Osteocyte (in vitro differentiated cells): ENCODE data around the gene FGF18. TPM values are rescaled to one million over a fixed set of nuclear protein-coding genes. Genes with fewer than 3 reads are reported as not detected.
"Not testable (repeated sequence)": the region's sequence is repeated elsewhere in the genome, so short reads cannot be mapped to it uniquely, and the experiment has no call there.

ENCODE experiments used
- DNase-seq: peaks from one replicate; pipeline ENCODE4 v3.0.0; 2021; ENCODE audit warnings: mixed read lengths; ENCODE audit not compliant: unreplicated experiment; ENCODE audit errors: extremely low spot score
- H3K27ac Mint-ChIP-seq: one replicate; pipeline ENCODE4 v1.8.0; 2021; ENCODE audit warnings: mild to moderate bottlenecking, mixed read lengths; ENCODE audit not compliant: unreplicated experiment
- H3K27me3 Mint-ChIP-seq: one replicate; pipeline ENCODE4 v1.8.0; 2021; ENCODE audit warnings: mixed read lengths; ENCODE audit not compliant: unreplicated experiment
- H3K36me3 Mint-ChIP-seq: one replicate; pipeline ENCODE4 v1.8.0; 2021; ENCODE audit warnings: mixed read lengths; ENCODE audit not compliant: unreplicated experiment
- H3K4me1 Mint-ChIP-seq: one replicate; pipeline ENCODE4 v1.8.0; 2021; ENCODE audit warnings: mixed read lengths; ENCODE audit not compliant: unreplicated experiment
- H3K4me3 Mint-ChIP-seq: one replicate; pipeline ENCODE4 v1.8.0; 2021; ENCODE audit warnings: mild to moderate bottlenecking, moderate library complexity, mixed read lengths; ENCODE audit not compliant: unreplicated experiment
- H3K9me3 Mint-ChIP-seq: one replicate; pipeline ENCODE4 v1.8.0; 2021; ENCODE audit warnings: mixed read lengths; ENCODE audit not compliant: unreplicated experiment
- total RNA-seq: library from RNA; stranded (reverse); gene quantifications from 2 replicates; pipeline ENCODE4 v1.2.1, GENCODE V29; 2021
- TF ChIP-seq, protein P1 (sequence below): fragments of 200-600 bp; sonication (generic); IDR thresholded peaks from 2 replicates; pipeline ENCODE4 v1.5.0; 2021; ENCODE audit warnings: antibody characterized with exemption, mild to moderate bottlenecking, moderate library complexity

FGF18 gene
- total RNA-seq, 1 donor from 2014 or later, result 5.9 TPM

GRCh38 chr5:171495122-171495700 is 75.8 kb downstream of the FGF18 start:
- H3K4me1 Mint-ChIP-seq, result peaks cover 28% of the 10 kb centered on the region
- peak overlapping the region; percentile 83 for H3K27ac Mint-ChIP-seq
- TF ChIP-seq, protein P1, sequence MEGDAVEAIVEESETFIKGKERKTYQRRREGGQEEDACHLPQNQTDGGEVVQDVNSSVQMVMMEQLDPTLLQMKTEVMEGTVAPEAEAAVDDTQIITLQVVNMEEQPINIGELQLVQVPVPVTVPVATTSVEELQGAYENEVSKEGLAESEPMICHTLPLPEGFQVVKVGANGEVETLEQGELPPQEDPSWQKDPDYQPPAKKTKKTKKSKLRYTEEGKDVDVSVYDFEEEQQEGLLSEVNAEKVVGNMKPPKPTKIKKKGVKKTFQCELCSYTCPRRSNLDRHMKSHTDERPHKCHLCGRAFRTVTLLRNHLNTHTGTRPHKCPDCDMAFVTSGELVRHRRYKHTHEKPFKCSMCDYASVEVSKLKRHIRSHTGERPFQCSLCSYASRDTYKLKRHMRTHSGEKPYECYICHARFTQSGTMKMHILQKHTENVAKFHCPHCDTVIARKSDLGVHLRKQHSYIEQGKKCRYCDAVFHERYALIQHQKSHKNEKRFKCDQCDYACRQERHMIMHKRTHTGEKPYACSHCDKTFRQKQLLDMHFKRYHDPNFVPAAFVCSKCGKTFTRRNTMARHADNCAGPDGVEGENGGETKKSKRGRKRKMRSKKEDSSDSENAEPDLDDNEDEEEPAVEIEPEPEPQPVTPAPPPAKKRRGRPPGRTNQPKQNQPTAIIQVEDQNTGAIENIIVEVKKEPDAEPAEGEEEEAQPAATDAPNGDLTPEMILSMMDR, result no peak
- no peaks in the 10 kb centered on the region for H3K36me3 Mint-ChIP-seq
- no peaks in the 10 kb centered on the region for H3K9me3 Mint-ChIP-seq
- H3K4me3 Mint-ChIP-seq, result no peak overlapping the region
- no peaks in the 10 kb centered on the region for H3K27me3 Mint-ChIP-seq
- DNase-seq, result no peak

- no peak overlapping the region for H3K4me3 Mint-ChIP-seq
- H3K36me3 Mint-ChIP-seq, result no peaks in the 10 kb centered on the region
- TF ChIP-seq, protein P1, result no peak
- peaks cover 32% of the 10 kb centered on the region for H3K4me1 Mint-ChIP-seq
- peak overlapping the region; percentile 7 for H3K27ac Mint-ChIP-seq
- no peaks in the 10 kb centered on the region for H3K9me3 Mint-ChIP-seq
- DNase-seq, result no peak
- no peaks in the 10 kb centered on the region for H3K27me3 Mint-ChIP-seq
These were observed 77.0 kb downstream of the FGF18 start for GRCh38 chr5:171496456-171496855.

- H3K36me3 Mint-ChIP-seq, DNase-seq, H3K27ac Mint-ChIP-seq, H3K9me3 Mint-ChIP-seq, H3K4me3 Mint-ChIP-seq, H3K27me3 Mint-ChIP-seq: not testable (repeated sequence)
- H3K4me1 Mint-ChIP-seq, result peaks cover 32% of the 10 kb centered on the region
These were observed 78.0 kb downstream of the FGF18 start for GRCh38 chr5:171497494-171497893.

DNA sequence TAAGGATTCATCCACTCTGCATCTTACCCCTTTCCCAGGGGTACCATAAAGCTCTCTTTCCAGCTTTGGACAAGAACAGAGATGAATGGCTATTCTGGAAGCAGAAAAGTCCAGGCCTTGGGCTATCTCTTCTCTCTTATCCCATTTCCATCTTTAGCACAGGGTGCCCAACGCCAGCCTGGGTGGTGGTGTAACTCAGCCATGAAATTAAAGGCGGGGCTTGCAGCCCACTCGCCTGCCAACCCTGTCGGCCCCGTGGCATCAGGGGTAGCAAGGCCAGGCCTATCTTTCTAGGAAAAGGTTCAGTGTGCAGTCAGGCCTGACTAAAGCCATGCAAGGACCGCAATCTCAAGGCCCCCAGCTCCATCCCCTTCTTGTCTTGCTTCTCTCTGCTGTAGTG is 78.7 kb downstream of the FGF18 start:
- H3K36me3 Mint-ChIP-seq, result no peaks in the 10 kb centered on the region
- H3K4me3 Mint-ChIP-seq, result no peak overlapping the region
- H3K27me3 Mint-ChIP-seq, result no peaks in the 10 kb centered on the region
- DNase-seq, result no peak
- H3K9me3 Mint-ChIP-seq, result no peaks in the 10 kb centered on the region
- H3K27ac Mint-ChIP-seq, result no peak overlapping the region
- TF ChIP-seq, protein P1, result no peak
- H3K4me1 Mint-ChIP-seq, result peaks cover 32% of the 10 kb centered on the region

GRCh38 chr5:171499611-171500010 is 80.2 kb downstream of the FGF18 start:
- Mint-ChIP-seq H3K4me1 (peaks cover 18% of the 10 kb centered on the region), H3K27ac (no peak overlapping the region), H3K4me3 (no peak overlapping the region), H3K9me3 (no peaks in the 10 kb centered on the region), H3K36me3 (no peaks in the 10 kb centered on the region), H3K27me3 (no peaks in the 10 kb centered on the region)
- TF ChIP-seq, protein P1, result no peak
- no peak for DNase-seq
